Parietal lobe (tissue), 2 donors: Measurements from ENCODE around the gene TLL1. TPM values are rescaled to one million over a fixed set of nuclear protein-coding genes. Genes with fewer than 3 reads are reported as not detected.

Experiments
- small RNA-seq: library from RNA; depleted of rRNA; stranded (forward); fragments of <200 nt; gene quantifications from one replicate; pipeline ENCODE3, GENCODE V24; 2014; ENCODE audit warnings: low replicate concordance
- total RNA-seq: library from RNA; depleted of rRNA; stranded (reverse); fragments of >200 nt; gene quantifications from one replicate; pipeline ENCODE4 v1.2.3, GENCODE V29; 2014

TLL1 gene
- total RNA-seq, result 1.3 TPM

GRCh38 chr4:165872461-165873297, at the start of gene TLL1:
Gene TLL1 (plus strand): TSS chr4:165873237. CDS start chr4:165873905, 668 bp downstream.

Small RNA genes within 50 kb of the gene (small RNA-seq; reads per million reads assigned to genes)
- gene RNA5SP170, result not detected
